Measurements from ENCODE around the gene HES4. TPM values are rescaled to one million over a fixed set of nuclear protein-coding genes. Genes with fewer than 3 reads are reported as not detected.

Gene HES4
- total RNA-seq, 3 donors from 2014 or later (not counting 1 experiment from before 2014, with no cell fraction given) = 15.4 to 35.5 (median 28.9) TPM

DNA sequence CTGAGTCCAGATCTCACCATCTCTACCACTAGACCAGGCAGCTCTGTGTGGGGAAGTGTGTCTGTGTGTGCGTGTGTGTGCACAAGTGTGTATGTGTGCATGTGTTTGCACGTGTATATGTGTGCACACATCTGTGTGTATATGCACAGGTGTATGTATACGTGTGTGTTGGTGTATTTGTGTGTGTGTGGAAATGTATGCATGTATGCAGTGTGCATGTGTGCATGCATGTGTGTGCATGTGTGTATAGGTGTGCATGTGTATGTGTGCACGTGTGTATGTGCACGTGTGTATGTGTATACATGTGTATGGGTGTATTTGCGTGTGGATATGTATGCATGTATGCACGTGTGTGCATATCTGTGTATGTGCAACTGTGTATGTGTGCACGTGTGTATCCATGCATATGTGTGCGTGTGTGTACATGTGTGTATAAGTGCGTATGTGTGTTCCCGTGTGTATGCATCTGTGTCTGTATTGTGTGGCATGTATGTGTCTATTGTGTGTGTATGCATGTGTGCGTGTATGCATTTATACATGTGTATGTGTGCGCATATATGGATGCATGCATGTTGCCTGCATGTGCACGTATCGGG lies 30.5 kb downstream of the HES4 start:
- DNase-seq = no peak
- intact Hi-C loops (cut with micrococcal nuclease) = no loop called here
- peaks cover 13% of the 10 kb centered on the region for H3K27me3 ChIP-seq (ENCODE audit: control insufficient read depth, insufficient read depth, low read length)

DNA sequence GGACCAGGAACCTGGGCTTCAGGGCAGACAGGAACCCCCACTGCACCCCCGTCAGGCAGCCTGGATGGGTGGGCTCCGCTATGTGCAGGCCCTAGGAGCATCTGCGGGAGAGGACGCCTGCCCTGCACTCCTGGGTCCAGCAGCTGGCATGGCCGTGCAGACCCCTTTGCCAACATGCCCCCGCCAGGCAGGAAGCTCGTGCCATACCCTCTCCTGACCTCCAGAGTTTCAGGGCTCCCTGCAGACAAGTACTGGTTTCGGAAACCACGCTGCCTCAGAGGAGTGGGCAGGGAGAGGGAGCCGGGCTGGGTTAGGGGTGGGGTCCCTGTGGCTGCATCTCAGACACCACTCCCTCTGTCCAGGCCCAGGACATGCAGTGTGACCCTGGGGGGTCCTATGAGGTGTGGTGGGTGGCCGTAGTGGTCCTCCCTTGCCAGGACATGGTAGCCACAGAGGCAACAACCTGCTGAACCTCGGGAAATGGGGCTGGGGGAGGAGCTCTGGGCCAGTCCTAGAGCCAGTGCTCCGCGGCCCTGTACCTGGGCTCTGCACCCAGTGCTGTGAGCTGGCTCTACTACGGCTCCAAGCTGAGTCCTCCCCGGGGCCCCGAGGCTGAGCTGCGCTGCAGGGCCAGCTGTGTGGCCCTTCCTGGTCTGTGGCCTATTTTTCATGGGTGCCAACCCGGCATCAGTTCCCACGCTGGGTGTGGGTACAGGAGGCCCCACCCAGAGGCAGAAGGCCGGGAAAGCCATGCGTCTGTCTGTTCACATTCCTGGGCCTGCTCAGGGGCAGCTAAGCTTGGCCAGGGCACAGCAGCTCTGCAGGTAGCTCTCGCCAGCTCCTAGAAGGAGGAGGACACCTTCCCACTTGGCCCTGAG lies 32.2 kb downstream of the HES4 start:
- Histone ChIP-seq H3K4me1 (ENCODE audit: control insufficient read depth, insufficient read depth, low read length) (peaks cover 20% of the 10 kb centered on the region), H3K9me3 (ENCODE audit: control insufficient read depth, insufficient read depth, low read length) (no peaks in the 10 kb centered on the region), H3K27me3 (ENCODE audit: control insufficient read depth, insufficient read depth, low read length) (peaks cover 13% of the 10 kb centered on the region), H3K36me3 (ENCODE audit: control insufficient read depth, insufficient read depth, low read length) (no peaks in the 10 kb centered on the region), H3K27ac (ENCODE audit: low read length) (no peak overlapping the region), H3K4me3 (ENCODE audit: low read length) (no peak overlapping the region)
- intact Hi-C loops (cut with micrococcal nuclease) = no loop called here
- Mint-ChIP-seq H3K27ac (no peak overlapping the region), H3K4me1 (no peaks in the 10 kb centered on the region), H3K36me3 (no peaks in the 10 kb centered on the region), H3K27me3 (ENCODE audit: low read depth in 2 of 2) (peaks cover 0 to 10% of the 10 kb centered on the region in 2 donors), H3K4me3 (peak overlapping the region; percentile 25), H3K9me3 (no peaks in the 10 kb centered on the region)
- DNase-seq = no peak
- 76% methylated on average over 23 of the region's 23 CpGs for WGBS (ENCODE audit: insufficient coverage)
- ATAC-seq = no peak
- TF ChIP-seq, protein P1, sequence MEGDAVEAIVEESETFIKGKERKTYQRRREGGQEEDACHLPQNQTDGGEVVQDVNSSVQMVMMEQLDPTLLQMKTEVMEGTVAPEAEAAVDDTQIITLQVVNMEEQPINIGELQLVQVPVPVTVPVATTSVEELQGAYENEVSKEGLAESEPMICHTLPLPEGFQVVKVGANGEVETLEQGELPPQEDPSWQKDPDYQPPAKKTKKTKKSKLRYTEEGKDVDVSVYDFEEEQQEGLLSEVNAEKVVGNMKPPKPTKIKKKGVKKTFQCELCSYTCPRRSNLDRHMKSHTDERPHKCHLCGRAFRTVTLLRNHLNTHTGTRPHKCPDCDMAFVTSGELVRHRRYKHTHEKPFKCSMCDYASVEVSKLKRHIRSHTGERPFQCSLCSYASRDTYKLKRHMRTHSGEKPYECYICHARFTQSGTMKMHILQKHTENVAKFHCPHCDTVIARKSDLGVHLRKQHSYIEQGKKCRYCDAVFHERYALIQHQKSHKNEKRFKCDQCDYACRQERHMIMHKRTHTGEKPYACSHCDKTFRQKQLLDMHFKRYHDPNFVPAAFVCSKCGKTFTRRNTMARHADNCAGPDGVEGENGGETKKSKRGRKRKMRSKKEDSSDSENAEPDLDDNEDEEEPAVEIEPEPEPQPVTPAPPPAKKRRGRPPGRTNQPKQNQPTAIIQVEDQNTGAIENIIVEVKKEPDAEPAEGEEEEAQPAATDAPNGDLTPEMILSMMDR (IDR thresholded peaks at IDR 0.05) = no peak

More for the DNA sequence above, 30.5 kb downstream of the HES4 start:
- Histone ChIP-seq H3K4me1 (ENCODE audit: control insufficient read depth, insufficient read depth, low read length) (peaks cover 20% of the 10 kb centered on the region), H3K36me3 (ENCODE audit: control insufficient read depth, insufficient read depth, low read length) (no peaks in the 10 kb centered on the region), H3K9me3 (ENCODE audit: control insufficient read depth, insufficient read depth, low read length) (no peaks in the 10 kb centered on the region), H3K4me3 (ENCODE audit: low read length) (no peak overlapping the region), H3K27ac (ENCODE audit: low read length) (no peak overlapping the region)
- Mint-ChIP-seq H3K9me3 (no peaks in the 10 kb centered on the region), H3K27ac (no peak overlapping the region), H3K4me3 (no peak overlapping the region), H3K36me3 (no peaks in the 10 kb centered on the region), H3K27me3 (ENCODE audit: low read depth in 2 of 2) (peaks cover 0 to 10% of the 10 kb centered on the region in 2 donors), H3K4me1 (no peaks in the 10 kb centered on the region)
- TF ChIP-seq, protein P1 (IDR thresholded peaks at IDR 0.05) = no peak
- no peak for ATAC-seq
- WGBS (ENCODE audit: insufficient coverage) = 86% methylated on average over 15 of the region's 15 CpGs

DNA sequence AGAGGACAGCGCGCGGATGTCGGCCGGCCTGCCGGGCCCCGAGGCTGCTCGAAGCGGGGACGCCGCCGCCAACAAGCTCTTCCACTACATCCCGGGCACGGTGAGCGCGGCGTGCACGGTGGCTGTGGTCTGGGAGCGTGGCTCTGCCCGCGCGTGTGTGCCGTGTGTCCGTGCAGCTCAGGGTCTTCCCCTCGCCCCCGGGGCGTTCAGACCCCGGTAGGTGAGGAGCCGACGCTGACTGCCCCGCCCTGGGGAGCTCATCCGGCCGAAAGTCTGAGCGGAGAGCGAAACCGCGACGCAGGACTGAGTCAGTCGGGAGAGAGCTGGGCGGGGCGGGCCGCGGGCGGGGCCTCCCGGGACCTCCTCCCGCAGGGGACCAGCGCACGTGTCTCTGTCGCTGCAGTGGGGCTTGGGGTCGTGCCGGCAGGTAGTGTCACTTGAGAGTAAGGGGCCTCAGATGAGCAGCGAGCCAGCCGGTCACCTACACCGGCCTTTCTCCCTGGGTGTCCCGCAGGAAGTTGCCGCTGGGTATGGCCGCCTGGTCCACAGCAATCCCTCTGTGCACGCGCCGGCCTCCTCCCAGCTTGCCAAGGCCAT lies 33.1 kb downstream of the HES4 start:
- TF ChIP-seq, protein P1 (IDR thresholded peaks at IDR 0.05) = no peak
- Mint-ChIP-seq H3K36me3 (no peaks in the 10 kb centered on the region), H3K4me3 (peak overlapping the region; percentile 84), H3K9me3 (no peaks in the 10 kb centered on the region), H3K4me1 (no peaks in the 10 kb centered on the region), H3K27me3 (ENCODE audit: low read depth in 2 of 2) (peaks cover 0 to 10% of the 10 kb centered on the region in 2 donors), H3K27ac (peak overlapping the region in 1 of 2 donors; percentile 76)
- Histone ChIP-seq H3K4me1 (ENCODE audit: control insufficient read depth, insufficient read depth, low read length) (peaks cover 23% of the 10 kb centered on the region), H3K36me3 (ENCODE audit: control insufficient read depth, insufficient read depth, low read length) (no peaks in the 10 kb centered on the region), H3K9me3 (ENCODE audit: control insufficient read depth, insufficient read depth, low read length) (no peaks in the 10 kb centered on the region), H3K27me3 (ENCODE audit: control insufficient read depth, insufficient read depth, low read length) (peaks cover 9% of the 10 kb centered on the region), H3K4me3 (ENCODE audit: low read length) (peak overlapping the region; percentile 65), H3K27ac (ENCODE audit: low read length) (peak overlapping the region; percentile 55)
- intact Hi-C loops (cut with micrococcal nuclease) = no loop called here
- ATAC-seq = peak; percentile 74 to 92 (median 83)
- WGBS (ENCODE audit: insufficient coverage) = under 1% methylated on average over 60 of the region's 60 CpGs
- peak; percentile 63 to 82 for DNase-seq

Data from natural killer cell (primary cell).